ENCODE data around the gene GRIA3. TPM values are rescaled to one million over a fixed set of nuclear protein-coding genes. Genes with fewer than 3 reads are reported as not detected.

GRIA3 gene
- total and polyA plus RNA-seq, 2 donors (not counting 1 experiment from before 2014, with no cell fraction given), result 0.52 to 2.3 TPM

DNA sequence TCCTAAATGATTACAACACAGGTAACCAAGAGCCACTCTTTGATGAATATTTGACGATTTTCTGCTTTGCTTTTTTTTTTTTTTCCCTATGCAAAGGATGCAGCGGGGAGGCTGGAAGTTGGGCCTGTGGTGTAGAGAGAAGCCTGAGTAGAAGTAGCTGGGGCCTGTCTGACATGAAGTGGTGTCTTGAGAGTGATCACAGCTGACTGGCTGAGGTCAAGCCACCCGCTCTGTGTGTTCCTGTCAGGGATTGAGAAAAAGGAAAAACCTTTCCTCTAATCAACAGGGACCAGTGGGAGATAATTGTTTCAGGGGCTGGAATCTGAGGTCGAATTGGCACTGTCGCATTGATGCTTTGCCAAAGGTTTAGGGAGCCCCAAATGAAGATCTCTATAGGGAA lies 258.7 kb downstream of the GRIA3 start:
- H3K9ac ChIP-seq (ENCODE audit: insufficient read depth, low read length), result no peak overlapping the region

DNA sequence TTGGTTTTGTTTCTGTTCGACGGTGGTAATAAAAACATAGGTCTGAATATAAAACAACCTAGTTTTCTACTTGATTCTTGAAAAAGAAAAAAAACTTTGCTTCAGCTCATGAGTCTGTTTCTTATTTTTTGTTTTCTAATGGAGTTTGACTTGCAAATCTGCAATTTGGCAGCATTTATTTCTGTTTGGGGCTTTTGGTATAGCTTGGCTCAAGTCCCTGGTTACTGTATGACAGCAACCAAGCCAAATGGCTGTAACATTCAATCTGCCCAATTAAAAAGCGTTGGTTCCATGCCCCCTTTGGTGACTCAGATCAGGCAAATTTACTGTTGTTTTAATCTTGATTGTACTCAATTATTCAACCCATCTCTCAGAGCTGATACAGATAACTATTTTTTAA lies 263.4 kb downstream of the GRIA3 start:
- Histone ChIP-seq H3K4me1 (ENCODE audit: control insufficient read depth, extremely low read depth, insufficient read depth, low read length) (no peaks in the 10 kb centered on the region), H4K20me1 (ENCODE audit: control insufficient read depth, extremely low read depth, insufficient read depth, low read length) (no peaks in the 10 kb centered on the region), H3K4me3 (replicated peaks in 1 of 4; ENCODE audit: control extremely low read depth in 1 of 4, insufficient read depth in 1 of 4, low read depth in 3 of 4, low read length in 4 of 4) (no peak overlapping the region), H3K9me3 (ENCODE audit: control insufficient read depth, insufficient read depth, low read depth, low read length) (no peaks in the 10 kb centered on the region), H3K79me2 (ENCODE audit: control insufficient read depth, insufficient read depth, low read length) (no peaks in the 10 kb centered on the region), H3K36me3 (ENCODE audit: control insufficient read depth, insufficient read depth, low read length) (no peaks in the 10 kb centered on the region), H3K27me3 (ENCODE audit: control insufficient read depth, insufficient read depth, low read length) (no peaks in the 10 kb centered on the region), H2AFZ (ENCODE audit: low read length) (no peak overlapping the region), H3K4me2 (ENCODE audit: extremely low read depth, insufficient read depth, low read length) (no peak overlapping the region), H3K9ac (ENCODE audit: insufficient read depth, low read length) (no peak overlapping the region), H3K27ac (ENCODE audit: insufficient read depth, low read length) (no peak overlapping the region)
- no peak for TF ChIP-seq EZH2 (IDR thresholded peaks at IDR 0.05; ENCODE audit: low read length, missing control alignments)
- TF ChIP-seq, protein P1, sequence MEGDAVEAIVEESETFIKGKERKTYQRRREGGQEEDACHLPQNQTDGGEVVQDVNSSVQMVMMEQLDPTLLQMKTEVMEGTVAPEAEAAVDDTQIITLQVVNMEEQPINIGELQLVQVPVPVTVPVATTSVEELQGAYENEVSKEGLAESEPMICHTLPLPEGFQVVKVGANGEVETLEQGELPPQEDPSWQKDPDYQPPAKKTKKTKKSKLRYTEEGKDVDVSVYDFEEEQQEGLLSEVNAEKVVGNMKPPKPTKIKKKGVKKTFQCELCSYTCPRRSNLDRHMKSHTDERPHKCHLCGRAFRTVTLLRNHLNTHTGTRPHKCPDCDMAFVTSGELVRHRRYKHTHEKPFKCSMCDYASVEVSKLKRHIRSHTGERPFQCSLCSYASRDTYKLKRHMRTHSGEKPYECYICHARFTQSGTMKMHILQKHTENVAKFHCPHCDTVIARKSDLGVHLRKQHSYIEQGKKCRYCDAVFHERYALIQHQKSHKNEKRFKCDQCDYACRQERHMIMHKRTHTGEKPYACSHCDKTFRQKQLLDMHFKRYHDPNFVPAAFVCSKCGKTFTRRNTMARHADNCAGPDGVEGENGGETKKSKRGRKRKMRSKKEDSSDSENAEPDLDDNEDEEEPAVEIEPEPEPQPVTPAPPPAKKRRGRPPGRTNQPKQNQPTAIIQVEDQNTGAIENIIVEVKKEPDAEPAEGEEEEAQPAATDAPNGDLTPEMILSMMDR (conservative IDR thresholded peaks at IDR 0.05 in 1 of 2, IDR thresholded peaks at IDR 0.05 in 1 of 2; ENCODE audit: low read depth in 1 of 2, low read length in 2 of 2), result no peak
- no peak for DNase-seq (ENCODE audit: low read depth in 2 of 2)

More for the DNA sequence above, 258.7 kb downstream of the GRIA3 start:
- no peaks in the 10 kb centered on the region for H3K9me3 ChIP-seq (ENCODE audit: control insufficient read depth, insufficient read depth, low read depth, low read length)
- no peaks in the 10 kb centered on the region for H3K4me1 ChIP-seq (ENCODE audit: control insufficient read depth, extremely low read depth, insufficient read depth, low read length)
- no peaks in the 10 kb centered on the region for H4K20me1 ChIP-seq (ENCODE audit: control insufficient read depth, extremely low read depth, insufficient read depth, low read length)
- no peak overlapping the region for H3K4me3 ChIP-seq (replicated peaks in 1 of 4; ENCODE audit: control extremely low read depth in 1 of 4, insufficient read depth in 1 of 4, low read depth in 3 of 4, low read length in 4 of 4)
- no peaks in the 10 kb centered on the region for H3K79me2 ChIP-seq (ENCODE audit: control insufficient read depth, insufficient read depth, low read length)
- H2AFZ ChIP-seq (ENCODE audit: low read length), result no peak overlapping the region
- H3K4me2 ChIP-seq (ENCODE audit: extremely low read depth, insufficient read depth, low read length), result no peak overlapping the region
- H3K36me3 ChIP-seq (ENCODE audit: control insufficient read depth, insufficient read depth, low read length), result no peaks in the 10 kb centered on the region
- no peak for TF ChIP-seq EZH2 (IDR thresholded peaks at IDR 0.05; ENCODE audit: low read length, missing control alignments)
- TF ChIP-seq, protein P1 (conservative IDR thresholded peaks at IDR 0.05 in 1 of 2, IDR thresholded peaks at IDR 0.05 in 1 of 2; ENCODE audit: low read depth in 1 of 2, low read length in 2 of 2), result no peak
- H3K27ac ChIP-seq (ENCODE audit: insufficient read depth, low read length), result no peak overlapping the region
- no peaks in the 10 kb centered on the region for H3K27me3 ChIP-seq (ENCODE audit: control insufficient read depth, insufficient read depth, low read length)
- DNase-seq (ENCODE audit: low read depth in 2 of 2), result no peak

DNA sequence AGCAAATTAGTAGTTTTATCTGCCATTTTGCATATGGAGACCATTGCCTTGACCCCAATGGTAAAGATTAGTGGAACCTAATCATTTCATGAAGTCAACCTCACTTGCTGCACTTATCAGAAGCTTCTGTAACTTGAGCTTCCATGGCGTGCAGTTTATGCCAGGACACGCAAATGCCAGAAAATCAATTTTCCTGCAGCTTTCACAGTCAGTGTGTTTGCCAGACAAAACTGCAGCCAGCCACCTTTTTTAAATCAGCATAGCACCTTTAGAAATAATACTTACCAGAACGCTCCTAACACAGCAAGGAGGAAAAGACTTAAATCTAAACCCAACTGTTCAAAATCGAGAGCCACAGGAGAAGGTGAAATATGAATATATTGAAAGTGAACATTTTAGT lies 265.3 kb downstream of the GRIA3 start:
- no peak overlapping the region for H3K27ac ChIP-seq (ENCODE audit: insufficient read depth, low read length)
- no peaks in the 10 kb centered on the region for H3K4me1 ChIP-seq (ENCODE audit: control insufficient read depth, extremely low read depth, insufficient read depth, low read length)
- no peaks in the 10 kb centered on the region for H3K27me3 ChIP-seq (ENCODE audit: control insufficient read depth, insufficient read depth, low read length)
- no peak overlapping the region for H3K4me2 ChIP-seq (ENCODE audit: extremely low read depth, insufficient read depth, low read length)
- DNase-seq (ENCODE audit: low read depth in 2 of 2), result no peak
- H2AFZ ChIP-seq (ENCODE audit: low read length), result no peak overlapping the region
- H3K36me3 ChIP-seq (ENCODE audit: control insufficient read depth, insufficient read depth, low read length), result no peaks in the 10 kb centered on the region
- H3K9me3 ChIP-seq (ENCODE audit: control insufficient read depth, insufficient read depth, low read depth, low read length), result no peaks in the 10 kb centered on the region
- no peak overlapping the region for H3K4me3 ChIP-seq (replicated peaks in 1 of 4; ENCODE audit: control extremely low read depth in 1 of 4, insufficient read depth in 1 of 4, low read depth in 3 of 4, low read length in 4 of 4)
- TF ChIP-seq, protein P1 (conservative IDR thresholded peaks at IDR 0.05 in 1 of 2, IDR thresholded peaks at IDR 0.05 in 1 of 2; ENCODE audit: low read depth in 1 of 2, low read length in 2 of 2), result no peak
- no peak for TF ChIP-seq EZH2 (IDR thresholded peaks at IDR 0.05; ENCODE audit: low read length, missing control alignments)
- H3K79me2 ChIP-seq (ENCODE audit: control insufficient read depth, insufficient read depth, low read length), result no peaks in the 10 kb centered on the region
- H3K9ac ChIP-seq (ENCODE audit: insufficient read depth, low read length), result no peak overlapping the region
- H4K20me1 ChIP-seq (ENCODE audit: control insufficient read depth, extremely low read depth, insufficient read depth, low read length), result no peaks in the 10 kb centered on the region

All from fibroblast of lung (primary cell).